Measurements from ENCODE around the gene ZNF407.

DNA sequence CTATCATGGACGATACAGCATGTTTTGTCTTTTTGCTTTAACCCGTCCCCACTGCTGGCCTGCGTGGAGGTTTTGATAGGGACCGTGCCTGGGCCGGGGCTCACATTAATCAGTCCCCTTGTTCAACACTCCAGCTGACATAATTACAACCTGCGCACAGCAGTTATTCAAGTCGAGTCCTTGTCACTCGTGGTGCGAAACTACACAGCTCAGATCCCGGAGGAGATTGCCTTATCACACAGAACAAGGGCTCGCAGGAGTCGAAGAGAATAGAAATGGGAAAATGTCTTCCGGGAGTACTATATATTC lies 304.4 kb downstream of the ZNF407 start:
- TF ChIP-seq GATA2 (IDR thresholded peaks at IDR 0.05; ENCODE audit: low read depth, low read length) (no peak), GATA3 (IDR thresholded peaks at IDR 0.05; ENCODE audit: low read depth, low read length) (no peak)

Data from SH-SY5Y (cell line).